Loucy (cell line): Measurements from ENCODE around the gene LCN15.

Experiments used
- H2AFZ ChIP-seq: fragments of 200-600 bp; sonication (generic); 2 replicates; pipeline ENCODE4 v1.6.0; 2016; ENCODE audit warnings: antibody characterized with exemption, mild to moderate bottlenecking, low read length, moderate library complexity
- H3F3A ChIP-seq: fragments of 200-600 bp; 2 replicates; pipeline ENCODE4 v1.6.0; 2016; ENCODE audit warnings: antibody characterized with exemption, low read depth, mild to moderate bottlenecking
- H3K27me3 ChIP-seq: fragments of 200-600 bp; sonication (generic); 2 replicates; pipeline ENCODE4 v1.6.1; 2014; ENCODE audit warnings: low read length, mild to moderate bottlenecking; ENCODE audit not compliant: insufficient read depth, poor library complexity, severe bottlenecking
- H3K36me3 ChIP-seq: fragments of 200-600 bp; sonication (generic); 2 replicates; pipeline ENCODE4 v1.6.1; 2016; ENCODE audit warnings: low read length; ENCODE audit not compliant: insufficient read depth
- H3K4me1 ChIP-seq: fragments of 200-600 bp; sonication (generic); 2 replicates; pipeline ENCODE4 v1.5.1; 2014; ENCODE audit warnings: low read length, mild to moderate bottlenecking; ENCODE audit not compliant: insufficient read depth, poor library complexity, severe bottlenecking
- H3K4me2 ChIP-seq: fragments of 200-600 bp; sonication (generic); 2 replicates; pipeline ENCODE4 v1.6.0; 2014; ENCODE audit warnings: antibody characterized with exemption, low read length, low read depth, mild to moderate bottlenecking; ENCODE audit not compliant: poor library complexity, severe bottlenecking
- H3K4me3 ChIP-seq: fragments of 200-600 bp; sonication (generic); 2 replicates; pipeline ENCODE4 v1.5.1; 2014; ENCODE audit warnings: low read length, mild to moderate bottlenecking, mixed read lengths; ENCODE audit not compliant: poor library complexity, severe bottlenecking
- H3K79me2 ChIP-seq: fragments of 200-600 bp; sonication (generic); 2 replicates; pipeline ENCODE4 v1.6.1; 2014; ENCODE audit warnings: low read length; ENCODE audit not compliant: insufficient read depth
- H3K9ac ChIP-seq: fragments of 200-600 bp; sonication (generic); 2 replicates; pipeline ENCODE4 v1.6.0; 2014; ENCODE audit warnings: mild to moderate bottlenecking, low read depth, low read length, moderate library complexity; ENCODE audit not compliant: poor library complexity, severe bottlenecking
- H3K9me2 ChIP-seq: fragments of 200-600 bp; sonication (generic); replicated peaks from 2 replicates; pipeline ENCODE4 v1.6.1; 2016; ENCODE audit warnings: low read depth, low read length, mixed read lengths
- H3K9me3 ChIP-seq: fragments of 200-600 bp; sonication (generic); 2 replicates; pipeline ENCODE4 v1.6.1; 2014; ENCODE audit warnings: mild to moderate bottlenecking, antibody characterized with exemption, low read length, low read depth; ENCODE audit not compliant: insufficient read depth
- H4K20me1 ChIP-seq: fragments of 200-600 bp; sonication (generic); 2 replicates; pipeline ENCODE4 v1.6.0; 2014; ENCODE audit warnings: antibody characterized with exemption, low read length, mild to moderate bottlenecking; ENCODE audit not compliant: insufficient read depth, poor library complexity, severe bottlenecking
- CTCF ChIP-seq: fragments of 200-600 bp; sonication (generic); conservative IDR thresholded peaks from 2 replicates; pipeline ENCODE4 v1.5.1; 2014; ENCODE audit warnings: mild to moderate bottlenecking, antibody characterized with exemption, low read length
- EZH2phosphoT487 ChIP-seq: fragments of 200-600 bp; IDR thresholded peaks from 2 replicates; pipeline ENCODE4 v1.6.1; 2018; ENCODE audit warnings: antibody characterized with exemption, mild to moderate bottlenecking, moderate library complexity, borderline replicate concordance

Gene LCN15

GRCh38 chr9:136748201-136748600 is 16.1 kb downstream of the LCN15 start, which contains the start of gene LCN6:
LCN6 (minus strand) TSS chr9:136748525; CDS start chr9:136748483, 42 bp downstream.
- TF ChIP-seq CTCF (no peak), EZH2phosphoT487 (no peak)
- Histone ChIP-seq H3K9me3 (peaks cover 9% of the 10 kb centered on the region; the same call in 1 of the 2 replicates), H4K20me1 (no peaks in the 10 kb centered on the region), H3K27me3 (no peaks in the 10 kb centered on the region), H2AFZ (no peak within 1 kb of the TSS), H3K4me3 (no peak within 1 kb of the TSS), H3K4me1 (no peaks in the 10 kb centered on the region), H3K79me2 (no peaks in the 10 kb centered on the region), H3K9ac (no peak within 1 kb of the TSS), H3K36me3 (no peaks in the 10 kb centered on the region), H3F3A (no peaks in the 10 kb centered on the region), H3K9me2 (no peaks in the 10 kb centered on the region), H3K4me2 (no peak within 1 kb of the TSS)

GRCh38 chr9:136747161-136748060 is 16.9 kb downstream of the LCN15 start:
- no peaks in the 10 kb centered on the region for H3K79me2 ChIP-seq
- no peak overlapping the region for H3K4me2 ChIP-seq
- no peaks in the 10 kb centered on the region for H3K27me3 ChIP-seq

GRCh38 chr9:136746621-136747020 is 17.7 kb downstream of the LCN15 start:
- Histone ChIP-seq H3F3A (no peaks in the 10 kb centered on the region), H3K36me3 (no peaks in the 10 kb centered on the region), H3K27me3 (no peaks in the 10 kb centered on the region), H3K9me2 (no peaks in the 10 kb centered on the region), H3K9me3 (peaks cover 5% of the 10 kb centered on the region; the same call in 1 of the 2 replicates), H3K4me2 (no peak overlapping the region), H4K20me1 (no peaks in the 10 kb centered on the region), H3K4me3 (no peak overlapping the region), H3K79me2 (no peaks in the 10 kb centered on the region), H3K9ac (no peak overlapping the region), H2AFZ (no peak overlapping the region), H3K4me1 (no peaks in the 10 kb centered on the region)
- TF ChIP-seq CTCF, result no peak
- no peak for TF ChIP-seq EZH2phosphoT487

More at GRCh38 chr9:136747161-136748060, 16.9 kb downstream of the LCN15 start:
- no peaks in the 10 kb centered on the region for H3F3A ChIP-seq
- no peaks in the 10 kb centered on the region for H4K20me1 ChIP-seq
- no peak overlapping the region for H2AFZ ChIP-seq
- H3K9me2 ChIP-seq, result no peaks in the 10 kb centered on the region
- TF ChIP-seq CTCF (no peak), EZH2phosphoT487 (no peak)
- no peaks in the 10 kb centered on the region for H3K36me3 ChIP-seq
- H3K4me1 ChIP-seq, result no peaks in the 10 kb centered on the region
- no peak overlapping the region for H3K9ac ChIP-seq
- H3K9me3 ChIP-seq, result peaks cover 9% of the 10 kb centered on the region; the same call in 1 of the 2 replicates
- H3K4me3 ChIP-seq, result no peak overlapping the region
